OCI-LY7 (cell line): Measurements from ENCODE around the gene ZNF438. TPM values are rescaled to one million over a fixed set of nuclear protein-coding genes. Genes with fewer than 3 reads are reported as not detected.

ENCODE experiments used
- BruUV-seq: library from RNA; stranded (reverse); fragments of 400-500 nt; replicated peaks from 2 replicates; lab custom pipeline; 2021; lab: Mats Ljungman, UMichigan
- CTCF ChIA-PET: fragments of 300-600 bp; sonication (Branson Sonifier 250); formaldehyde crosslinking; loops from one replicate; lab custom pipeline; 2022; ENCODE audit warnings: antibody characterized with exemption; ENCODE audit not compliant: unreplicated experiment; lab: Charles Lee
- POLR2A ChIA-PET: fragments of 300-600 bp; sonication (Branson Sonifier 250); formaldehyde crosslinking; loops from one replicate; lab custom pipeline; 2022; ENCODE audit warnings: antibody characterized with exemption; lab: Charles Lee
- DNase-seq: peaks from one replicate; pipeline ENCODE4 v3.0.0-alpha.2; 2015; ENCODE audit warnings: low spot score
- H2AFZ ChIP-seq: fragments of 200-600 bp; sonication (generic), shearing (Covaris generic); 2 replicates; pipeline ENCODE4 v1.6.1; 2014; ENCODE audit warnings: mild to moderate bottlenecking, antibody characterized with exemption, low read length, moderate library complexity
- H3K27ac ChIP-seq: fragments of 200-600 bp; sonication (generic); 2 replicates; pipeline ENCODE4 v1.5.1; 2014; ENCODE audit warnings: mixed run types, low read depth, mild to moderate bottlenecking, moderate library complexity, low read length, inconsistent platforms; ENCODE audit not compliant: poor library complexity, severe bottlenecking
- H3K36me3 ChIP-seq: fragments of 200-600 bp; sonication (generic); 2 replicates; pipeline ENCODE4 v1.6.1; 2014; ENCODE audit warnings: mild to moderate bottlenecking, antibody characterized with exemption, low read length, moderate library complexity, mixed read lengths; ENCODE audit not compliant: insufficient read depth
- H3K4me1 ChIP-seq: fragments of 200-600 bp; sonication (generic); 2 replicates; pipeline ENCODE4 v1.5.1; 2014; ENCODE audit warnings: mild to moderate bottlenecking, low read length; ENCODE audit not compliant: insufficient read depth, poor library complexity, severe bottlenecking
- H3K4me2 ChIP-seq: fragments of 200-600 bp; sonication (generic); 2 replicates; pipeline ENCODE4 v1.6.1; 2014; ENCODE audit warnings: mild to moderate bottlenecking, low read length
- H3K4me3 ChIP-seq: fragments of 200-600 bp; sonication (generic); 2 replicates; pipeline ENCODE4 v1.5.1; 2014; ENCODE audit warnings: mild to moderate bottlenecking, low read depth, low read length; ENCODE audit not compliant: poor library complexity, severe bottlenecking
- H3K79me2 ChIP-seq: fragments of 200-600 bp; sonication (generic); 2 replicates; pipeline ENCODE4 v1.6.1; 2016; ENCODE audit warnings: low read depth, mild to moderate bottlenecking, low read length, moderate library complexity, mixed read lengths; ENCODE audit not compliant: insufficient read depth
- H3K9me2 ChIP-seq: fragments of 200-600 bp; sonication (generic); 2 replicates; pipeline ENCODE4 v1.6.1; 2016; ENCODE audit warnings: mild to moderate bottlenecking, low read length, mixed read lengths; ENCODE audit not compliant: insufficient read depth
- H3K9me3 ChIP-seq: fragments of 200-600 bp; sonication (generic); 2 replicates; pipeline ENCODE4 v1.6.1; 2014; ENCODE audit warnings: mild to moderate bottlenecking, mixed run types, low read length, mixed read lengths
- H4K20me1 ChIP-seq: fragments of 200-600 bp; sonication (generic); 2 replicates; pipeline ENCODE4 v1.6.1; 2014; ENCODE audit warnings: mild to moderate bottlenecking, antibody characterized with exemption, low read length, moderate library complexity, mixed read lengths; ENCODE audit not compliant: insufficient read depth
- EZH2phosphoT487 ChIP-seq: fragments of 200-600 bp; sonication (generic); IDR thresholded peaks from 2 replicates; pipeline ENCODE4 v1.6.1; 2018; ENCODE audit warnings: low read depth, borderline replicate concordance, mild to moderate bottlenecking, mixed run types, antibody characterized with exemption, low read length, moderate library complexity, mixed read lengths
- intact Hi-C: fragments of 100-400 bp; cut with micrococcal nuclease; formaldehyde crosslinking; loops from one replicate; pipeline ENCODE4 v1.10.0; 2022; ENCODE audit not compliant: unreplicated experiment
- total RNA-seq, 2 experiments: library from RNA; depleted of rRNA in 1 of 2; stranded (reverse); fragments of >200 nt in 1 of 2; shearing (Covaris generic) in 1 of 2; gene quantifications; 2 replicates each; pipeline ENCODE4 v1.2.3, GENCODE V29; 2014 to 2022
- TF ChIP-seq, protein P1 (sequence below): fragments of 200-600 bp; sonication (generic); conservative IDR thresholded peaks from 2 replicates; pipeline ENCODE4 v1.5.1; 2014; ENCODE audit warnings: mild to moderate bottlenecking, antibody characterized with exemption, low read length, moderate library complexity, mixed read lengths

Gene ZNF438
- total RNA-seq, 2 experiments from 2014 or later = 2.0 to 2.5 TPM

DNA sequence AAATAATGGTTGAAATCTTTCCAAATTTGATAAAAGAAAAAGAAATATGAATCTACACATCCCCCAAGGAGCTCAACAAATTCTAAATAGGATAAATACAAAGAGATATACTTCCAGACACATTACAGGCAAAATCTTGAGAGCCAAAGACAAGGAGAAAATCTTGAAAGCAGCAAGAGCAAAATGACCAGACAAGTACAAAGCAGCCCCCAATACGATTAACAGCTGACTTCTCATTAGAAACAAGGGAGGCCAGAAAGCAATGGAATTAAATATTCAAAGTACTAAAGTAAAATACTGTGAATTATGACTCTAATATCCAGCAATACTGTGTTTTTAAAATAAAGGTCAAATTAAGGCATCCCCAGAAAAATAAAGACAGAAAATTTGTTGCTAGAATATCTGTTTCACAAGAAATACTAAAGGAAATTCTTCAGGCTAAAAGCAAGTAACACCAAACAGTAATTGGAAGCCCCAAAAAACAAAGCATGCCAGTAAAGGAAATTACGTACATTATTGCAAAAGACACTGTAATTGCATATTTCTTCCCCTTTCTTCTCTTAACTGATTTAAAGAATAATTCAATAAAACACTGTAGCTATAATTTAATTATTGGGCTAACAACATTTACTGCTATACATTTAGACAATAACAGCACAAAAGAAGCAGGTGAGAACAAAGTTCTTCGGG lies 36.4 kb downstream of the ZNF438 start:
- H3K9me3 ChIP-seq = peaks cover 8% of the 10 kb centered on the region; the same call in 1 of the 2 replicates
- H3K4me2 ChIP-seq = no peak overlapping the region
- no peaks in the 10 kb centered on the region; the same call in 1 of the 2 replicates for H3K9me2 ChIP-seq
- no peak for DNase-seq
- H3K36me3 ChIP-seq = no peaks in the 10 kb centered on the region
- ChIA-PET CTCF (no interaction called here), POLR2A (interaction anchor here (0.6 to 1.0 kb wide), 3 partner anchors 10 to 547 kb away, joined by 3 to 5 read pairs (median 3); no protein-coding TSS in a partner anchor)
- H4K20me1 ChIP-seq = no peaks in the 10 kb centered on the region
- no peaks in the 10 kb centered on the region for H3K79me2 ChIP-seq
- H3K4me3 ChIP-seq = no peak overlapping the region
- H3K4me1 ChIP-seq = no peaks in the 10 kb centered on the region
- intact Hi-C loops = no loop called here
- no peak for TF ChIP-seq EZH2phosphoT487
- TF ChIP-seq, protein P1, sequence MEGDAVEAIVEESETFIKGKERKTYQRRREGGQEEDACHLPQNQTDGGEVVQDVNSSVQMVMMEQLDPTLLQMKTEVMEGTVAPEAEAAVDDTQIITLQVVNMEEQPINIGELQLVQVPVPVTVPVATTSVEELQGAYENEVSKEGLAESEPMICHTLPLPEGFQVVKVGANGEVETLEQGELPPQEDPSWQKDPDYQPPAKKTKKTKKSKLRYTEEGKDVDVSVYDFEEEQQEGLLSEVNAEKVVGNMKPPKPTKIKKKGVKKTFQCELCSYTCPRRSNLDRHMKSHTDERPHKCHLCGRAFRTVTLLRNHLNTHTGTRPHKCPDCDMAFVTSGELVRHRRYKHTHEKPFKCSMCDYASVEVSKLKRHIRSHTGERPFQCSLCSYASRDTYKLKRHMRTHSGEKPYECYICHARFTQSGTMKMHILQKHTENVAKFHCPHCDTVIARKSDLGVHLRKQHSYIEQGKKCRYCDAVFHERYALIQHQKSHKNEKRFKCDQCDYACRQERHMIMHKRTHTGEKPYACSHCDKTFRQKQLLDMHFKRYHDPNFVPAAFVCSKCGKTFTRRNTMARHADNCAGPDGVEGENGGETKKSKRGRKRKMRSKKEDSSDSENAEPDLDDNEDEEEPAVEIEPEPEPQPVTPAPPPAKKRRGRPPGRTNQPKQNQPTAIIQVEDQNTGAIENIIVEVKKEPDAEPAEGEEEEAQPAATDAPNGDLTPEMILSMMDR = no peak
- BruUV-seq = no TSS peak
- H3K27ac ChIP-seq = no peak overlapping the region
- no peak overlapping the region for H2AFZ ChIP-seq

GRCh38 chr10:30993155-30993554 lies 38.5 kb downstream of the ZNF438 start:
- no peak overlapping the region for H3K27ac ChIP-seq
- H3K4me1 ChIP-seq = no peaks in the 10 kb centered on the region
- H2AFZ ChIP-seq = no peak overlapping the region
- H3K79me2 ChIP-seq = no peaks in the 10 kb centered on the region
- no peaks in the 10 kb centered on the region for H4K20me1 ChIP-seq
- no peak overlapping the region for H3K4me3 ChIP-seq
- TF ChIP-seq, protein P1 = no peak
- TF ChIP-seq EZH2phosphoT487 = no peak
- intact Hi-C loops = no loop called here
- H3K9me2 ChIP-seq = no peaks in the 10 kb centered on the region; the same call in 1 of the 2 replicates
- no peaks in the 10 kb centered on the region for H3K36me3 ChIP-seq
- DNase-seq = no peak
- no peak overlapping the region for H3K4me2 ChIP-seq
- BruUV-seq = no TSS peak
- ChIA-PET POLR2A (no interaction called here), CTCF (no interaction called here)
- peaks cover 8% of the 10 kb centered on the region; the same call in 1 of the 2 replicates for H3K9me3 ChIP-seq

DNA sequence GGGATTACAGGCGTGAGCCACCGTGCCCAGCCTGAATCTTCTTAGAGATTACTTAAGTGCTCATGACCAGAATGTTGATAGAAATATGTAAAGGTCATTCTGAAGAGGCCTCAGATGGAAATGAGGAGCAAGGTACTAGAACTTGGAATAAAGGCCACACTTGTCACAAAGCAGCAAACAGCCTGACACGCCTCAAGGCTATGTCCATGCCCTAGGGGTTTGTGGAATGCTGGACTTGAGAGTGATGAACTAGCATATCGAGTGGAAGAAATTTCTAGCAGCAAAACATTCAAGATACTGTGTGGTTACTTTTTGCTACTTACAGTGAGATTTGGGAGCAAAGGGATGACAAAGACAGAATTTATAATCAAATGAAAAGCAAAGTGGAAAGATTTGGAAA lies 39.0 kb downstream of the ZNF438 start:
- ChIA-PET POLR2A (no interaction called here), CTCF (no interaction called here)
- H3K27ac ChIP-seq = no peak overlapping the region
- H4K20me1 ChIP-seq = no peaks in the 10 kb centered on the region
- H3K9me2 ChIP-seq = no peaks in the 10 kb centered on the region; the same call in 1 of the 2 replicates
- H3K9me3 ChIP-seq = peaks cover 8% of the 10 kb centered on the region; the same call in 1 of the 2 replicates
- TF ChIP-seq, protein P1 = no peak
- TF ChIP-seq EZH2phosphoT487 = no peak
- no peak overlapping the region for H2AFZ ChIP-seq
- H3K36me3 ChIP-seq = no peaks in the 10 kb centered on the region
- DNase-seq = no peak
- H3K4me2 ChIP-seq = no peak overlapping the region
- H3K4me3 ChIP-seq = no peak overlapping the region
- no peaks in the 10 kb centered on the region for H3K4me1 ChIP-seq
- intact Hi-C loops = no loop called here
- no peaks in the 10 kb centered on the region for H3K79me2 ChIP-seq
- BruUV-seq = no TSS peak
